NCI-H524 treated with DMSO at 0.1 percent for 48 hours (cell line): Measurements from ENCODE around the gene AFF2.
A peak's percentile ranks its signal among the peaks of the same experiment; 100 is the strongest.

Source experiments
- DNase-seq: peaks from one replicate; lab custom pipeline; 2025; lab: John Stamatoyannopoulos, UW

Gene AFF2

DNA sequence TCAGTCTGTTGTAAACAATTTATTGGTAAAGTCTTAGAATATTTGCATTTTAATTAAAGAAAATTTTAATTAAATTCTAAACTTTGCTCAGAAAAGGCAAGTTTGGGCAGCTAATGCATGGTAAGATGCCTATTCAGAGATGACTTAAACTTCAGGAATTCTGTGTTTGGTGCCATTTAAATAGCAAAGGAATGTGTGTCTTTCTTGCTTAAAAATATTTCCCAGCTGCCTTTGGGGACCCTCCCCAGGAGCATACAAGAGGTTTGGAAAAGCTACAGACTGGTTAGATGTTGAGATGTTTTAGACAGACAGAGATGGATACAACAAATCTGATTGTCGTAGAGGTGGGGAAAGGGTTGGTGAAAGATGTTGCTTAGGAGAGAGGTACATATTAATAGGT lies 36.5 kb downstream of the AFF2 start:
- no peak for DNase-seq

DNA sequence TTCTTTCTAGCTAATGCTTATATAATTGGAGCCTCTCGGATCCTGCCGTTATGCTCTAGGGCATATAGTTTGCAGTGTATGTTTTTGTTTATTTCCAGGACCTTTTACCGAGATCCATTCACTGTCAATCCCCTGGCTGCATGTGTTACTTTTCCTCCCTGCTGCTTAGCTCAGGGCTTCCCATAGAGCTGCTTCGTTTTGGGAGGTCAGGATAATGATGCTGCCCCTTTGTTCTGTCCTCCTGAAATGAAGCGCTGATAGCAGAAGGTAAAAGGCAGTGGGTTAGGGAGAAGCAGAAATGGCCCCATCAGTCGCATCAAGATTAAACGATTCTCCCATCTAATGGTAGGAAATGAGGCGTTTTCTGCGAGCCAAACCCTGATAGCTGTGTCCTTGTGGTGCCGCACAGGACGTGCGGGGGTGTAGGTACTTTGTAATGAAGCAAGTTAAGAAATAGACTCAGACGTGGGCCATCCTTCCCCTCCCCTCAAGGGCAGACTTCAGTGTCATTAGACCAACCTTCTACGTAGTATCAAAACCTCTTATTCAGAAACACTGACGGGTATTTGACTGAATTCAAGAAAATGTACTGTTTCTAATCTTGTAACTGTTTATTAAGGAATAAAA lies 37.3 kb downstream of the AFF2 start:
- no peak for DNase-seq

DNA sequence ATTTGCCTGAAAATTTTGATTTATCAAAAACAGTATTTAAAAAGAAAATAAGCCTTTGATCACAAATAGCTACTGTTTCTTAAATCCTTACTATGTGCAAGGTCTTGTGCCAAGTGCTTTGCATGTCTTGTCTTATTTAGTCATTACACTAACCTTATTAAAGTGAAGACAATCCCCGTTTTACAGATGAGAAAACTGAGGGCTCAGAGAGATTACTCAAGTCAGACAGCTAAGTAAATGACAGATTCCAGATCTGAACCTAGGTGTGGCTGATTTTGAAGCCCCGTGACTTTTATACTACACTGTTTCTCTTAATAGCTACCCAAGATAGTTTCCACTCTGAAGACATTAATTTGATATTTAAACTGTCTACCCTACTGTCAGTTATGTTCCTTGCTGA lies 38.2 kb downstream of the AFF2 start:
- no peak for DNase-seq

DNA sequence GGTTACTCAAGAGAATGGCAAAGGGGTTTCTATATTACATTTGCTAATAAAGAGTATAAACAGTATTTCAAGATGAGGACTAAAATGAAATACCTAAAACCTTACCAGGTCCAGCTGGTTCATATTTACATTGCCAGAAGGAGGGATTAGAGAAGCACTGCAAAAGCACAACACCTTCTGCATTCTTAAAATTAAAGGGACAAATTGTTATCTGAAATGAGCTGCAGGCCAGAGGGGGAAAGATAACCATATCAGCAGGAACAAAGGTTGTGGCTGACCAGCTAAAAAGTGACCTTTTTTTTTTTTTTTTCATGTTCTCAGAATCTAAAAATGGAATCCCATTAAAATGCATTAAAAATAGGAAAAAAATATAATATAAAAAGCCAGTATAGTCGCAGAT lies 39.7 kb downstream of the AFF2 start:
- peak; percentile 7 for DNase-seq

DNA sequence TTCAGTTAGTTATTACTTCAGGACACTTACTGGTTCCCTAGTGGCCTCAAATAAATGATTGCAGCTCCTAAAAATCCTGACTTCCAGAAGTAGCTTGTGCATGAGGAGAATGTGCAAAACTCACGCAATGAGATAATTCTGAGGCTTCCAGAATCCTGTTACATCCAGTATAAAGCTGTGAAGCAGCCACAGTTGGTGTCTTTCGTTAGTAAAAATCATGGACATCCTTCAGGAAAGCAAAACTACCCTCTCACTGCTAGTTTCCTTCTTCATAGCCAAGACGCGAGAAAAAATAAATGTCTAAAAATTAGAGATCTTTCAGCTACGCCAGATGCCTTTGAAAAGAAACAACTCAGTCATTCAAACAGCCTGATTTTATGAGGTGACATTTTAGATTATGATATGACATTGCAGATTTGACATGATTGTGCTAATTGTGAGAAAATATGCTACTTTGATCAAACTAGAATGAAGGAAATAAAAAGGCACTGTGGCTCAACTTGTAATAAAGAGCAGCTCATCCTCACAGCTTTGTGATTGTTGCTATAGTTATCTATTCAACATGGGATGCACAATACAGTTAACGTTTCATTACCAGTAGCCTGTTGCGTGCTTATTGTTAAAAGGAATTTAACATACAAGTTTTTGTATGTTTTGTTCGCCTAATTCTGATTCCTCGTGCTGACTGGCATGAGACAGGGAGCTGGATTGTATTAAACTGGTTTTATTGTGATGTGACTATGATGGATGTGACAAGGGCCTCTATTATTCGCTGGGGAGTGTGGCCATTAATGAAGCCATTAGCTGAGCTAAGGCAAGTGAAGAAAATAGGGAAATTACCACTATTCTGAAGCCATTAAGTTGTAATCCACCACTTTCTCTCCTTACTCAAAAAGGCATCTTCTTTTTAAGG lies 40.5 kb downstream of the AFF2 start:
- DNase-seq = no peak

DNA sequence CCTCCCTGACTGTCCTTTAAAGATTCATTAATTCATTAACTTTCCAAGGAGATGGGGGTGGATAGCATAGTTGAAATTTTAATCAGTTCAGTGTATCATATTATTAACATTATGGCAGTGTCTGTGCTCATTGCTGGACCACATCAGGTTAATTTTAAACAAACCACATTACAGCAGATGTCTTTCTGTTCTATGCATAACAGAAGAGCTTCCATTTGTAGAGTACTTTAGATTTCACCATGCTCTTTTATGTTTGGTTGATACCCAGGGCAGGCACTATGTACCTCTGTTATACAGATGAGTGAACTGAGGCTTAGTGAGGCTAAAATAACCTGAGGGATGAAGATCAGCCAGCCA lies 41.1 kb downstream of the AFF2 start:
- no peak for DNase-seq

DNA sequence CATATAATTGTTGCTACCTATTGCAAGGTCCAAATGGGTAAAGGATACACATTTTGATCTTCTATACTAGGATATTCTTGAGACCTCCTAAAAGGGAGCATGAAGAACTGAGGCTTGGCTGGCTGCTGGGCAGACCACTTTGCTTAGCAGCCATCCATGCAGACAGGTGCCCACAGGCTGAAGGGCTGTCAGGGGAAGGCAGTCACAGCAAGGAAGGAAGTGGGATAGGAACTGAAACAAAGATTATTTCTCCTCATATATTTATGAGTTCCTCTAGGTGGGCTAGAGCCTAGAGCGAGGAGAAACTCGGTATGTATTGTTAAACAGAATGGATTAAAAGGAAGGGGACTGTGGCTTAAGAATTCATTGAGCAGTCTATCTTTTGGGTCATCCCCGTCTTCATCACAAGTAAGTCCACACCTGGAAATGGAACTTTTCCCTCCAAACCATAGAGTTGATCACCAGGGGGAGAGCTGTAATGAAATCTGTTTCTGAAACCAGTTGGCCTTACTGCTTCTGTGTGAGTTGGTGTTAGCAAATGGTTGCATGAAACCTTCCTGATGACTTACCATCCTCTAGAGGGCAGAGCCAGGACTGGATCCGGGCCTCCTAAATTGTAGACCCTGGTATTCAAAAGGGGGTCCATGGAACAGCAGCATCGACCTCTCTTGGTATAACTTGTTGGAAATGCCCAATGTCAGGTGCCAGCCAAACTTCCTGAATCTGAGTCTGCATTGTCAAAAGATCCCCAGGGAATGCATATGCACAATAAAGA lies 42.3 kb downstream of the AFF2 start:
- no peak for DNase-seq

DNA sequence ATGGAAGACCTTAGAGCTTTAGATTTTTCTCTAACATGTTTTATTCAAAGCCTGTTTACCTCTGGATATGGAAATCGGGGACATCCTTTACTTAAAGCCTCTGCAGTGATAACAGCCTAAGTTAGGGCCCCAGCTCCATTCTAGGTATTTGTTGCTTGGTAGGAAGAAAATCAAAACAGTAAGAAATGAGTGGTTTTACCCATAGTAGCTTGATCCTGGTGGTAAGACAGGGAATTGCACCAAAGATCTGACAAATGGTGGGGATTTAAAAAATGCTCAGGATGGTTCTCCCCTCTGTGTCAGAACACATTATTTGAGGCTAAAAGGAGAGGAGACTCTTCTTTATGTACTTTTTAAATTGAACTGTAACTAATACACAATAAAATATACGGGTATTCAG lies 52.4 kb downstream of the AFF2 start:
- no peak for DNase-seq

DNA sequence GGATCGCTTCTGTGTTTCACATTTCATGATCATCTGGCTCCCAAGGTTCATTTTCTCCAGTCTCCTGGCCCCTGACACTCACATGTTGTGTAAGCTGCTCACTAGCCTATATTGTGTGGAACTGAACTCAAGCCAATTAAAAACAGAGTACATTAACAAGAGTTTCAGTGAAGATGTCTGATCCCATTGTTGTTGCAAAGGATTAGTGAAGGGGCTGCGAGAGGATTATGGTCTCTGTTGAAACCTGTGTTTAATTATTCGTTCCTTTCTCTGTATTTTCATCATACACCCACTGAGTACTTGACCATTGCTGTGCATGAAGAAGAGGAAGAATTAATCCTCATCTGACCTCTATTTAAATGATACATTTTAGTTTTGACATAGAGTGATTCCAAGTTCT lies 54.7 kb downstream of the AFF2 start:
- DNase-seq = peak; percentile 42

DNA sequence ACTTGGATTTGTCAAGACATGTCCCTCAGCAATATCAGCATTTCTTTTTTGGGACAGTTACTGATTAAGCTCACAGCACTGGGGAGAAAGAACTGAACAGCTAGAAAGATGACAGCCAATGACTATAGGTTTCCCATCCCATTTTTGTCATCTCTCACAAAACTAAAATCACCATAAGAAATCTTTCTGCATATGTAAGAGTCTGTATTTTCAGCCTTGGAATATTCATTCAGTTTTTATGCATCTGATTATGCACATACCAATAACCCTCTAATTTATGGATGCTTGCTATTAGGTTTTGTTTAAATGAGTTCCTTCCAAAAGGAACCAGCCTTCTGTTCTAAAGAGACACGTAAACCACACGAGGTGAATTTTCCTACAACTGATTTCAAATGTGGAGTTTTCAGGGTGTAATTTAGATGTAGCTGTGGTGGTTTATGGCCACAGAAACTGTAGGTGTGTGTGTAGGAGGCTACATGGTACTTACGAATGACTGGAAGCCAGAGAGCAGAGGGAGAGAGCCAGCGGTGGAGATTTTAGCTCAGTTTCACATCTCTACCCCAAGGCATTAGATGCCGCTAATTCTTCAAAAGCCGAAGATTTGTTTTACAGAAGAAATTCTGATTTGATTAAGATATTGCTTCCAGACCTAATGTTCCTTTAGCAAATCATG lies 55.3 kb downstream of the AFF2 start:
- no peak for DNase-seq

DNA sequence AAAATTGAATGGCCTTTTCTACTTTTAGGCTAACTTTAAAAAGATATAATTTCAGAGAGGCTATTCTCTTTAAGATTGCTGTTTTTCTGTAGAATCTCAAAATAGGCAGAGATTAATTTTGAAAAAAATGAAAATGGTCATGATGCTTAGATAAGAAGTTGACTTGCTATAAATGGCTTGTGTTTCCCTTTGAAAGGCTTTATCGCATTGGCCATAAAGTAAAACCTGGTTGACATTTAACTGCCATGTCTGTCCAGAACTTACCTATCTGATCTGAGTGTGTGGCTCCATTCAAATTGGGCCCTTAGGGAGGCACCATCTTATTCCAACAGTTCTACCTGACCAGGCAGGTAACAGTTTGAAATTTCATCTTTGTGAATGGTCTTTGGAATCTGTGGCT lies 56.1 kb downstream of the AFF2 start:
- DNase-seq = no peak

DNA sequence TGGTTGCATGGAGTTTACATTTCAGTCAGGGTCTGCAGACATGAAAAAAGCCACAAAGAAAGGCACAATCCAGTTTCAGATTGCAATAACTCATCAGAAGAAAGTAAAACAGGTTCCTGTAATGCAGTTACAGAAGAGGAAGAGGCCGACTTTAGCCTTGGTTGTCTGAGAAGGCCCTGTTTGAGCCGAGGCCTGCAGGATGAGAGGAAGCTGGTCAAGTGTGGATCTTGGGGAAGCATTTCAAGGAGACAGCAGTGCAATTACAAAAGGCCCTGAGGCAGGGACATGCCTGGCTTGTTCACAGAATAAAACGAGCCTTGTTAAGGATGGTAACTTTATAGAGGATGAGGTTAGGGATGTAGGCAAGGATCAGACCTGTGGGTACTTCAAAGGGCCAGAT lies 62.4 kb downstream of the AFF2 start:
- DNase-seq = no peak

DNA sequence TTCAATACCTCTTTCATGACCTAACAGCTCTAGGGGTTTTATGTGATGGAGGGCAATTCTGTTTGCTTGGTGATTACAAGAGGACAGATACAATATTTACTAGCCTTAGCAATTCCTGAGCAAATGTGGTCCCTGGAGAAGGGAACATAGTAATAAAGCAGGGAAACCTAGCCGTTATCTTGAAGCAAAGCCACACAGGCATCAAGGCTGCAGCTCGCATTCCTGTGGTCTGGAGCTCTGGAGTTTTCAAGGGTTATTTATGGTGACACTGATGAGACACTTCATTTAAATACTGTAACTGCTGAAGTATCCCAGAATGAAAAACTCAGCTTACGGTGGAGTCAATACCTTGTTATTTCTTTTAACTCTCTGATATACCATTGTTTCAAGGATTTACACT lies 66.8 kb downstream of the AFF2 start:
- no peak for DNase-seq

DNA sequence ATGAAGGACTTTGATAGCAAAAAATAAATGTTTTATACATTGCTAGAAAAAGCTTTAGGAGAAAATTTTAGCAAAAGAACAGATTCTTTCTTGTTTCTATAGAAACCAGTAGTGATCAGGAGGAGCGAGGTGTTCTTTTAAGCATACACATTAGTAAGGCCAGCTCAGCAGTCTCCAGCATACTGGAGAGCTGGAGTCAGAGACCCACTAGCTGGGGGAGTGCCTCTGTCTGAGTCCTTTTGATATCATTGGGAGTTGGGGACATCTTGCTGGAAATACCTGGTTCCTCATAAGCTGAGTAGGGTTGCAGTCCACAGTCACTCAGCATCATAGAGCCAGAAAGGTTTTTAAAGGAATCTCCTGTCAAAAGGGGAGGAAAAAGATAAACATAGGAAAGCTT lies 67.4 kb downstream of the AFF2 start:
- DNase-seq = no peak

DNA sequence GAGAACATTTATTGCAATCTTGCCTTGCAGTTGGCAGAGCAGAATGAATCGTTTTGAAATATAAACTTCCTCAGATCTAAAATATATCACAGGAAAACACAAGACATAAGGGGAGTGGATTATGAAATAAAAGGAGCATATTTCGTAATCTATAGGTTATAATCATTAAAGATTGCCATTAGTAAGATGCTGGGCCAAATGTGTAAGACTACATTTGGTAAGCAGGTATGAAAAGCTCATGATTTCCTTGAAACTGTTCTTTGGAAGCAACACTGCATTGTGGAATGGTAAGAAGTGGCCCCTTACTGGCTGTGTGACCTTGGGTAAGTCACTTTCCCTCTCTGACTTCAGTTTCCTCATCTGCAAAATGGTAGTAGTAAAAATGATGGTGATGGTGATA lies 68.3 kb downstream of the AFF2 start:
- DNase-seq = no peak

DNA sequence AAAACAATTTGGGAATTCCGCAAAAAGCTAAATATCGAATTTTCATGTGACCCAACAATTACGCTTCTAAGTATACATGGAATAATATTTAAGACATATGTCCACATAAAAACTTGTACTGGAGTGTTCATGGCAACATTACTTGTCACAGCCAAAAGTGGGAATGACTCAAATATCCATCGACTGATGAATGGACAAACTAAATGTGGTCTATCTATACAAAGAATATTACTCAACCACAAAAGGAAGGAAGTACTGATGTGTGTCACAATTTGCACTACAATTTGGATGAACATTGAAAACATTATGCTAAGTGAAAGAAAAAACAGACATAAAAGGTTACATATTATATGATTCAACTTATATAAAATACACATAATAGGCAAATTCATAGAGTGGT lies 71.9 kb downstream of the AFF2 start:
- DNase-seq = no peak

DNA sequence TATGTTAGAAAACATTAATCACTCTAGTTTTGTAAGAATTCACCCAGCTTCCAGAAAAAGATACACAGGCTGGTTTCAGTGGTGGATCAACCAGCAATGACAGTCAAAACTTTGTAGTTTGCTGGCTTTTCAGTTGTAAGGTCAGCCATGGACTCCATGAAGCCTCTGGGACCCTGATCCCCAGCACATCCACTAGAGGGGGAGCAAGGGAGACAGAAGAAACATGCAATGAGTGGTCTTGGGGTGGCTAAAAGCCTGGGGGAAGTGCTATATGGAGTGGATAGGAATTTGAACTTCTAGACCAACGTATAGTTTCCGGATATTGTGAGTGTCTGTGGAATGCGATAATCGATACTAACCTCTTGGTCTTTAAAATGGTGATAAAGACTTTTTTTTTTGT lies 72.7 kb downstream of the AFF2 start:
- DNase-seq = peak; percentile 13

DNA sequence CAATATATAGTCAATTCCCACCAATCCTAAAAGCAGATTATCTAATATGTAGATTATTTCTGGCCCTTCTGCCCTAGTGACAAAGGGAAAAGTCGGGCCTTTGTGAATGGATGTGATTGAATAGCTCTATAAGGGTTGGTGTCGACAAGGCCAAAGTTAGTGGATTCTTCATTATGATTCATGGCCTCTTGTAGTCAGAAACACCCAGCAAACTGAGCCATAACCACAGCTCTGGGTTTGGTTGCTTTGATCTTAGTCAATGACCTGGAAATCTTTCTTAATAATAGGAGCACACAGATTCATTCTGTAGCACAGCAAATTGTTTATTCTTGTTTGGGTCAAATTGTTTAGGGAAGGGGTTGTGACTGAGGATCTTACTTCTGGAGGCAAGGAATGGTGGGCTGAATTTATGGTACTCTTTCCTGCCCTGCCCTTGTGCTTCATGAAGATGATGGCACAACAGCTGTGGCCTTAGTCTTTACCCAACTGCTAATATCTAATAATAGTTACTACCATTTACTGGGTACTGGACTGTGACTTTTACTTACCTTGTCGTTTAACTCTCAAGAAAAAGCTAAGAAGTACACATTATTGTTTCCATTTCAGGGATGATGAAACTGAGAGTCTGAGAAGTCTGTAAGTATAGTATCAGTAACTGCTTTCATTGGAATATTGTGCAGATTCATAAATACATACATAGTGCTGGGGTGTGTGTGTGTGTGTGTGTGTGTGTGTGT lies 74.0 kb downstream of the AFF2 start:
- no peak for DNase-seq

DNA sequence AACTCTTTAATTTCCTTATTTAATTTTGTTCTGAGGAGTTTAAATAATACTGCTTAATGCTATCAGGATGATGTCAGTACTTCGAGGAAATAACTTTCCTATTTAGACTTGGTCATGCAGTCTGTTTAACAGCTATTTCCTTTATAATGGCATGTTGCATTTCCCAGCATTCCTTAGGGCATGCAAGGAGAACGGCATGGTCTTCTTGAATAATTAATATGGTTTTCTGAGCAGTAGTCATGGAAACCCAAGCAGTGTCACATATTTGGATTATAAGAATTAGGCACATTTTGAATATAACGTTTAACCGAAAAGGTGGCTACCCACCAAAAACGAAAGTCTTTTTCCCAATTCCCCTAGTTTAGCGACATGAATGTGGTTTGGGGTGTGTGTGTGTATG lies 76.0 kb downstream of the AFF2 start:
- no peak for DNase-seq

DNA sequence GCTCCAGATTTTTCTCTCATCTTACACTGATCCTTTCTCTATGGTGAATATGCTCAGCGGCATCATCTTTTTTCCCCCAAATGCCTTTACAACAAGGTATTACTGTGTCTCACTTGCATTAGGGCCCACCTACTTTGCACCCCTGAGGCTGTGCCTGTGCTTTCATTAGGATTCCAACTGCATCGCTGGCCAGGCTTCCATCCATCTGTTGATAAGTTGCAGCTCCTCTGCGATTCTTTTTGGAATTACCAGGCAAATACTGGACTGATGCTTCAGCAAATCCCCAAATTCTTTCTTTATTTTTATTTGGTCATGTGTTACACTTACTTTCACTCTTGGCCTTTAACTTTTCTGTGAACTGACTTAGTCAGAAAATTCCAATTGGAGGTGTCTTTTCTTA lies 77.3 kb downstream of the AFF2 start:
- DNase-seq = no peak

DNA sequence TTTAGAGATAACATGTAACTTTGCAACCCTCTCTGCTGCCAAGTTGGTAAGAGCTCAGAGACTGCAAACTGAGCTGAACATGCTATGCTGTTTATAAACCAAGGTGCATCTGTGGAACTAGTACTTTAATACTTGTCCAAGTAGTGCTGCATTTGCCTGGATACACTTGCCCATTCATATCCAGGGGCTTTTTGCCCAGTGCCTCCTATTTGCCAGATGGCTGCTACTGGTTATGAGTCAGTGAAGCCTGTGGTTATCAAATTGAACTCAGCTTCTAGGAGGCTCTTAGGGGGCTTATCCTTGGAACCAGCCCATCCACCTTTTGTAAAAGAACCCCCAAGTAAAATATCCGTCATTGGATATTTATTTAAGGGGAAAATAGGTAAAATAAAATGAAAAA lies 79.6 kb downstream of the AFF2 start:
- no peak for DNase-seq

DNA sequence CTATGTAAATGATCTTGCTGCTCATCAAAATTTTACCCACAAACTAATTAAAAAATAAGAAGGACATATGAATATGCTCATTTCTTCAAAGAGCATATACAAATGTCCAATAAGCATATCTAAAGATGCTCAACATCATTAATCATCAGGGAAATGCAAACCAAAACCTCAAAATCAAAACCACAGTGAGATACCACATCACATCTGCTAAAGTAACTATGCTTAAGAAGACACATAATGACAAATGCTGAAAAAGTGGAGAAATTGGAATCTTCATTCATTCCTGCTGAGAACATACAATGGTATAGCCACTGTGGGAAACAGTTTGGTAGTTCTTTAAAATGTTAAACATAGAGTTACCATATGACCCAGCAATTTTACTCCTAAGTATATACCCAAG lies 81.9 kb downstream of the AFF2 start:
- no peak for DNase-seq
